GM23338 (cell line): ENCODE data around the gene TUBB3. TPM values are rescaled to one million over a fixed set of nuclear protein-coding genes. Genes with fewer than 3 reads are reported as not detected.
A peak's percentile ranks its signal among the peaks of the same experiment; 100 is the strongest.

Experiments used
- ATAC-seq: fragments of 200-7000 bp; cut with Tn5 transposase; 3 replicates; pipeline ENCODE4 v1.9.1; 2020
- DNase-seq: peaks from one replicate; pipeline ENCODE4 v3.0.0-alpha.2; 2015; ENCODE audit warnings: low spot score
- H2AFZ ChIP-seq: fragments of 200-600 bp; sonication (generic); 2 replicates; pipeline ENCODE4 v1.8.0; 2016; ENCODE audit warnings: antibody characterized with exemption, mild to moderate bottlenecking, moderate library complexity
- H3F3A ChIP-seq: fragments of 200-600 bp; sonication (generic); replicated peaks from 2 replicates; pipeline ENCODE4 v1.8.0; 2017; ENCODE audit warnings: antibody characterized with exemption, mixed run types, low read depth
- H3K27ac ChIP-seq: fragments of 200-600 bp; sonication (generic); 2 replicates; pipeline ENCODE4 v1.6.1; 2016; ENCODE audit warnings: low read depth
- H3K27me3 ChIP-seq: fragments of 200-600 bp; sonication (generic); 2 replicates; pipeline ENCODE4 v1.8.0; 2016; ENCODE audit warnings: mild to moderate bottlenecking, mixed run types, moderate library complexity; ENCODE audit not compliant: insufficient read depth
- H3K36me3 ChIP-seq: fragments of 200-600 bp; sonication (generic); 2 replicates; pipeline ENCODE4 v1.8.0; 2016; ENCODE audit warnings: mild to moderate bottlenecking; ENCODE audit not compliant: insufficient read depth
- H3K4me1 ChIP-seq: fragments of 200-600 bp; sonication (generic); 2 replicates; pipeline ENCODE4 v1.8.0; 2016; ENCODE audit warnings: mild to moderate bottlenecking, moderate library complexity; ENCODE audit not compliant: insufficient read depth
- H3K4me2 ChIP-seq: fragments of 200-600 bp; sonication (generic); 2 replicates; pipeline ENCODE4 v1.7.1; 2017; ENCODE audit warnings: mixed run types
- H3K4me3 ChIP-seq: fragments of 200-600 bp; sonication (generic); 2 replicates; pipeline ENCODE4 v1.6.1; 2016; ENCODE audit warnings: mixed run types
- H3K79me2 ChIP-seq: fragments of 200-600 bp; sonication (generic); replicated peaks from 2 replicates; pipeline ENCODE4 v1.8.0; 2017; ENCODE audit warnings: mild to moderate bottlenecking; ENCODE audit not compliant: insufficient read depth
- H3K9me2 ChIP-seq: fragments of 200-600 bp; sonication (generic); 2 replicates; pipeline ENCODE4 v1.8.0; 2017; ENCODE audit not compliant: insufficient read depth
- H4K20me1 ChIP-seq: fragments of 200-600 bp; sonication (generic); replicated peaks from 2 replicates; pipeline ENCODE4 v1.8.0; 2017; ENCODE audit warnings: mild to moderate bottlenecking; ENCODE audit not compliant: insufficient read depth
- H3K27ac Mint-ChIP-seq: 2 replicates; pipeline ENCODE4 v1.8.0; 2020; ENCODE audit warnings: inconsistent platforms, mild to moderate bottlenecking, moderate library complexity, mixed read lengths
- H3K27me3 Mint-ChIP-seq: 3 replicates; pipeline ENCODE4 v1.8.0; 2022; ENCODE audit warnings: low read depth, mild to moderate bottlenecking, moderate library complexity, mixed read lengths, inconsistent platforms; ENCODE audit not compliant: insufficient read depth, poor library complexity
- H3K36me3 Mint-ChIP-seq: 3 replicates; pipeline ENCODE4 v1.8.0; 2021; ENCODE audit warnings: low read depth, mild to moderate bottlenecking, inconsistent platforms, moderate library complexity, mixed read lengths
- H3K4me1 Mint-ChIP-seq: 3 replicates; pipeline ENCODE4 v1.8.0; 2020; ENCODE audit warnings: mild to moderate bottlenecking, inconsistent platforms, mixed read lengths
- H3K4me3 Mint-ChIP-seq: 3 replicates; pipeline ENCODE4 v1.8.0; 2021; ENCODE audit warnings: moderate library complexity, mild to moderate bottlenecking, inconsistent platforms, mixed read lengths
- H3K9me3 Mint-ChIP-seq: 3 replicates; pipeline ENCODE4 v1.8.0; 2020; ENCODE audit warnings: moderate library complexity, mild to moderate bottlenecking, inconsistent platforms, mixed read lengths
- CTCF ChIP-seq, 2 experiments: fragments of 200-600 bp in 1 of 2; sonication (generic) in 1 of 2; conservative IDR thresholded peaks; 2 replicates each; pipeline versions ENCODE4 v1.5.1 to v1.6.1; 2016 to 2017; ENCODE audit warnings: antibody characterized with exemption in 2 of 2, low read depth in 2 of 2, mild to moderate bottlenecking in 2 of 2, moderate library complexity in 1 of 2
- ETS1 ChIP-seq: IDR thresholded peaks from 2 replicates; pipeline ENCODE4 v1.6.1; 2016; ENCODE audit warnings: antibody characterized with exemption
- EZH2 ChIP-seq: fragments of 200-600 bp; sonication (generic); IDR thresholded peaks from one replicate; pipeline ENCODE4 v1.8.0; 2017; ENCODE audit warnings: antibody characterized with exemption, mild to moderate bottlenecking, low read depth; ENCODE audit not compliant: unreplicated experiment
- NANOG ChIP-seq: IDR thresholded peaks from 2 replicates; pipeline ENCODE4 v1.6.1; 2016; ENCODE audit warnings: antibody characterized with exemption, borderline replicate concordance
- POLR2AphosphoS5 ChIP-seq: IDR thresholded peaks from 2 replicates; pipeline ENCODE4 v1.6.1; 2016; ENCODE audit warnings: antibody characterized with exemption, low read depth
- STAT1 ChIP-seq: IDR thresholded peaks from one replicate; pipeline ENCODE4 v1.6.1; 2016; ENCODE audit warnings: antibody characterized with exemption; ENCODE audit not compliant: unreplicated experiment
- ZNF114 ChIP-seq: fragments of 250-450 bp; sonication (Bioruptor Pico); IDR thresholded peaks from 2 replicates; pipeline ENCODE4 v1.5.0; 2020; ENCODE audit warnings: mild to moderate bottlenecking, moderate library complexity
- ZNF331 ChIP-seq: fragments of 250-450 bp; sonication (Bioruptor Pico); IDR thresholded peaks from 2 replicates; pipeline ENCODE4 v1.5.0; 2020; ENCODE audit warnings: low read depth, mild to moderate bottlenecking, moderate library complexity
- polyA plus RNA-seq: library from polyadenylated mRNA; unstranded; fragments of >200 nt; fragmentation: Nextera tagmentation; extraction: Ambion mirVana; gene quantifications from 2 replicates; pipeline ENCODE4 v1.2.1, GENCODE V29; 2016
- total RNA-seq: library from RNA; depleted of rRNA; stranded (reverse); fragments of >200 nt; shearing (Covaris generic); gene quantifications from 2 replicates; pipeline ENCODE4 v1.2.3, GENCODE V29; 2014
- TF ChIP-seq, protein P1 (sequence below): fragments of 250-450 bp; sonication (Bioruptor Pico); IDR thresholded peaks from 2 replicates; pipeline ENCODE4 v1.5.0; 2020; ENCODE audit warnings: mild to moderate bottlenecking, moderate library complexity

The TUBB3 gene
- total and polyA plus RNA-seq, 2 experiments from 2014 or later: 149 to 443 TPM

- Histone ChIP-seq H3K79me2 (no peaks in the 10 kb centered on the region), H3K36me3 (peaks cover 8% of the 10 kb centered on the region), H3K4me1 (no peaks in the 10 kb centered on the region), H4K20me1 (no peaks in the 10 kb centered on the region; the same call in 1 of the 2 replicates), H3K4me2 (no peak overlapping the region), H3K27me3 (no peaks in the 10 kb centered on the region), H3K9me2 (no peaks in the 10 kb centered on the region), H3F3A (no peaks in the 10 kb centered on the region), H3K27ac (no peak overlapping the region), H3K4me3 (no peak overlapping the region), H2AFZ (no peak overlapping the region)
- Mint-ChIP-seq H3K27ac (no peak overlapping the region), H3K4me1 (no peaks in the 10 kb centered on the region), H3K4me3 (no peak overlapping the region), H3K9me3 (no peaks in the 10 kb centered on the region), H3K36me3 (peaks cover 39% of the 10 kb centered on the region), H3K27me3 (peaks cover 9% of the 10 kb centered on the region)
- TF ChIP-seq CTCF (conservative IDR thresholded peaks at IDR 0.05; ENCODE audit: low read depth in 2 of 2) (0 out of 4 replicates have a peak, but pooled peaks of 1 of the 2 experiments have one; percentile 3), POLR2AphosphoS5 (no peak), EZH2 (no peak), ZNF114 (no peak), STAT1 (no peak), NANOG (no peak), ZNF331 (no peak), ETS1 (no peak)
- TF ChIP-seq, protein P1, sequence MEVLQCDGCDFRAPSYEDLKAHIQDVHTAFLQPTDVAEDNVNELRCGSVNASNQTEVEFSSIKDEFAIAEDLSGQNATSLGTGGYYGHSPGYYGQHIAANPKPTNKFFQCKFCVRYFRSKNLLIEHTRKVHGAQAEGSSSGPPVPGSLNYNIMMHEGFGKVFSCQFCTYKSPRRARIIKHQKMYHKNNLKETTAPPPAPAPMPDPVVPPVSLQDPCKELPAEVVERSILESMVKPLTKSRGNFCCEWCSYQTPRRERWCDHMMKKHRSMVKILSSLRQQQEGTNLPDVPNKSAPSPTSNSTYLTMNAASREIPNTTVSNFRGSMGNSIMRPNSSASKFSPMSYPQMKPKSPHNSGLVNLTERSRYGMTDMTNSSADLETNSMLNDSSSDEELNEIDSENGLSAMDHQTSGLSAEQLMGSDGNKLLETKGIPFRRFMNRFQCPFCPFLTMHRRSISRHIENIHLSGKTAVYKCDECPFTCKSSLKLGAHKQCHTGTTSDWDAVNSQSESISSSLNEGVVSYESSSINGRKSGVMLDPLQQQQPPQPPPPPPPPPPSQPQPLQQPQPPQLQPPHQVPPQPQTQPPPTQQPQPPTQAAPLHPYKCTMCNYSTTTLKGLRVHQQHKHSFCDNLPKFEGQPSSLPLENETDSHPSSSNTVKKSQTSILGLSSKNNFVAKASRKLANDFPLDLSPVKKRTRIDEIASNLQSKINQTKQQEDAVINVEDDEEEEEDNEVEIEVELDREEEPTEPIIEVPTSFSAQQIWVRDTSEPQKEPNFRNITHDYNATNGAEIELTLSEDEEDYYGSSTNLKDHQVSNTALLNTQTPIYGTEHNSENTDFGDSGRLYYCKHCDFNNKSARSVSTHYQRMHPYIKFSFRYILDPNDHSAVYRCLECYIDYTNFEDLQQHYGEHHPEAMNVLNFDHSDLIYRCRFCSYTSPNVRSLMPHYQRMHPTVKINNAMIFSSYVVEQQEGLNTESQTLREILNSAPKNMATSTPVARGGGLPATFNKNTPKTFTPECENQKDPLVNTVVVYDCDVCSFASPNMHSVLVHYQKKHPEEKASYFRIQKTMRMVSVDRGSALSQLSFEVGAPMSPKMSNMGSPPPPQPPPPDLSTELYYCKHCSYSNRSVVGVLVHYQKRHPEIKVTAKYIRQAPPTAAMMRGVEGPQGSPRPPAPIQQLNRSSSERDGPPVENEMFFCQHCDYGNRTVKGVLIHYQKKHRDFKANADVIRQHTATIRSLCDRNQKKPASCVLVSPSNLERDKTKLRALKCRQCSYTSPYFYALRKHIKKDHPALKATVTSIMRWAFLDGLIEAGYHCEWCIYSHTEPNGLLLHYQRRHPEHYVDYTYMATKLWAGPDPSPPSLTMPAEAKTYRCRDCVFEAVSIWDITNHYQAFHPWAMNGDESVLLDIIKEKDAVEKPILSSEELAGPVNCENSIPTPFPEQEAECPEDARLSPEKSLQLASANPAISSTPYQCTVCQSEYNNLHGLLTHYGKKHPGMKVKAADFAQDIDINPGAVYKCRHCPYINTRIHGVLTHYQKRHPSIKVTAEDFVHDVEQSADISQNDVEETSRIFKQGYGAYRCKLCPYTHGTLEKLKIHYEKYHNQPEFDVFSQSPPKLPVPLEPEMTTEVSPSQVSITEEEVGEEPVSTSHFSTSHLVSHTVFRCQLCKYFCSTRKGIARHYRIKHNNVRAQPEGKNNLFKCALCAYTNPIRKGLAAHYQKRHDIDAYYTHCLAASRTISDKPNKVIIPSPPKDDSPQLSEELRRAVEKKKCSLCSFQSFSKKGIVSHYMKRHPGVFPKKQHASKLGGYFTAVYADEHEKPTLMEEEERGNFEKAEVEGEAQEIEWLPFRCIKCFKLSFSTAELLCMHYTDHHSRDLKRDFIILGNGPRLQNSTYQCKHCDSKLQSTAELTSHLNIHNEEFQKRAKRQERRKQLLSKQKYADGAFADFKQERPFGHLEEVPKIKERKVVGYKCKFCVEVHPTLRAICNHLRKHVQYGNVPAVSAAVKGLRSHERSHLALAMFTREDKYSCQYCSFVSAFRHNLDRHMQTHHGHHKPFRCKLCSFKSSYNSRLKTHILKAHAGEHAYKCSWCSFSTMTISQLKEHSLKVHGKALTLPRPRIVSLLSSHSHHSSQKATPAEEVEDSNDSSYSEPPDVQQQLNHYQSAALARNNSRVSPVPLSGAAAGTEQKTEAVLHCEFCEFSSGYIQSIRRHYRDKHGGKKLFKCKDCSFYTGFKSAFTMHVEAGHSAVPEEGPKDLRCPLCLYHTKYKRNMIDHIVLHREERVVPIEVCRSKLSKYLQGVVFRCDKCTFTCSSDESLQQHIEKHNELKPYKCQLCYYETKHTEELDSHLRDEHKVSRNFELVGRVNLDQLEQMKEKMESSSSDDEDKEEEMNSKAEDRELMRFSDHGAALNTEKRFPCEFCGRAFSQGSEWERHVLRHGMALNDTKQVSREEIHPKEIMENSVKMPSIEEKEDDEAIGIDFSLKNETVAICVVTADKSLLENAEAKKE: no peak
- DNase-seq (no peak), ATAC-seq (peak; percentile 68)
Observed at GRCh38 chr16:89892055-89892630, 31.0 kb upstream of the TUBB3 start.
